GM23338 (cell line): ENCODE measurements around the gene MYADM. TPM values are rescaled to one million over a fixed set of nuclear protein-coding genes. Genes with fewer than 3 reads are reported as not detected.

Source experiments
- ATAC-seq: fragments of 200-7000 bp; cut with Tn5 transposase; 3 replicates; pipeline ENCODE4 v1.9.1; 2020
- DNase-seq: peaks from one replicate; pipeline ENCODE4 v3.0.0-alpha.2; 2015; ENCODE audit warnings: low spot score
- H2AFZ ChIP-seq: fragments of 200-600 bp; sonication (generic); 2 replicates; pipeline ENCODE4 v1.8.0; 2016; ENCODE audit warnings: antibody characterized with exemption, mild to moderate bottlenecking, moderate library complexity
- H3F3A ChIP-seq: fragments of 200-600 bp; sonication (generic); replicated peaks from 2 replicates; pipeline ENCODE4 v1.8.0; 2017; ENCODE audit warnings: antibody characterized with exemption, mixed run types, low read depth
- H3K27ac ChIP-seq: fragments of 200-600 bp; sonication (generic); 2 replicates; pipeline ENCODE4 v1.6.1; 2016; ENCODE audit warnings: low read depth
- H3K27me3 ChIP-seq: fragments of 200-600 bp; sonication (generic); 2 replicates; pipeline ENCODE4 v1.8.0; 2016; ENCODE audit warnings: mild to moderate bottlenecking, mixed run types, moderate library complexity; ENCODE audit not compliant: insufficient read depth
- H3K36me3 ChIP-seq: fragments of 200-600 bp; sonication (generic); 2 replicates; pipeline ENCODE4 v1.8.0; 2016; ENCODE audit warnings: mild to moderate bottlenecking; ENCODE audit not compliant: insufficient read depth
- H3K4me1 ChIP-seq: fragments of 200-600 bp; sonication (generic); 2 replicates; pipeline ENCODE4 v1.8.0; 2016; ENCODE audit warnings: mild to moderate bottlenecking, moderate library complexity; ENCODE audit not compliant: insufficient read depth
- H3K4me2 ChIP-seq: fragments of 200-600 bp; sonication (generic); 2 replicates; pipeline ENCODE4 v1.7.1; 2017; ENCODE audit warnings: mixed run types
- H3K4me3 ChIP-seq: fragments of 200-600 bp; sonication (generic); 2 replicates; pipeline ENCODE4 v1.6.1; 2016; ENCODE audit warnings: mixed run types
- H3K79me2 ChIP-seq: fragments of 200-600 bp; sonication (generic); replicated peaks from 2 replicates; pipeline ENCODE4 v1.8.0; 2017; ENCODE audit warnings: mild to moderate bottlenecking; ENCODE audit not compliant: insufficient read depth
- H3K9me2 ChIP-seq: fragments of 200-600 bp; sonication (generic); 2 replicates; pipeline ENCODE4 v1.8.0; 2017; ENCODE audit not compliant: insufficient read depth
- H4K20me1 ChIP-seq: fragments of 200-600 bp; sonication (generic); replicated peaks from 2 replicates; pipeline ENCODE4 v1.8.0; 2017; ENCODE audit warnings: mild to moderate bottlenecking; ENCODE audit not compliant: insufficient read depth
- H3K27ac Mint-ChIP-seq: 2 replicates; pipeline ENCODE4 v1.8.0; 2020; ENCODE audit warnings: inconsistent platforms, mild to moderate bottlenecking, moderate library complexity, mixed read lengths
- H3K27me3 Mint-ChIP-seq: 3 replicates; pipeline ENCODE4 v1.8.0; 2022; ENCODE audit warnings: low read depth, mild to moderate bottlenecking, moderate library complexity, mixed read lengths, inconsistent platforms; ENCODE audit not compliant: insufficient read depth, poor library complexity
- H3K36me3 Mint-ChIP-seq: 3 replicates; pipeline ENCODE4 v1.8.0; 2021; ENCODE audit warnings: low read depth, mild to moderate bottlenecking, inconsistent platforms, moderate library complexity, mixed read lengths
- H3K4me1 Mint-ChIP-seq: 3 replicates; pipeline ENCODE4 v1.8.0; 2020; ENCODE audit warnings: mild to moderate bottlenecking, inconsistent platforms, mixed read lengths
- H3K4me3 Mint-ChIP-seq: 3 replicates; pipeline ENCODE4 v1.8.0; 2021; ENCODE audit warnings: moderate library complexity, mild to moderate bottlenecking, inconsistent platforms, mixed read lengths
- H3K9me3 Mint-ChIP-seq: 3 replicates; pipeline ENCODE4 v1.8.0; 2020; ENCODE audit warnings: moderate library complexity, mild to moderate bottlenecking, inconsistent platforms, mixed read lengths
- CREB1 ChIP-seq: fragments of 250-450 bp; sonication (Bioruptor Pico); IDR thresholded peaks from 2 replicates; pipeline ENCODE4 v1.5.0; 2020; ENCODE audit warnings: low read depth, mild to moderate bottlenecking, moderate library complexity
- EZH2 ChIP-seq: fragments of 200-600 bp; sonication (generic); IDR thresholded peaks from one replicate; pipeline ENCODE4 v1.8.0; 2017; ENCODE audit warnings: antibody characterized with exemption, mild to moderate bottlenecking, low read depth; ENCODE audit not compliant: unreplicated experiment
- JUNB ChIP-seq: IDR thresholded peaks from one replicate; pipeline ENCODE4 v1.6.1; 2016; ENCODE audit warnings: antibody characterized with exemption; ENCODE audit not compliant: unreplicated experiment
- POLR2AphosphoS5 ChIP-seq: IDR thresholded peaks from 2 replicates; pipeline ENCODE4 v1.6.1; 2016; ENCODE audit warnings: antibody characterized with exemption, low read depth
- STAT1 ChIP-seq: IDR thresholded peaks from one replicate; pipeline ENCODE4 v1.6.1; 2016; ENCODE audit warnings: antibody characterized with exemption; ENCODE audit not compliant: unreplicated experiment
- ZNF114 ChIP-seq: fragments of 250-450 bp; sonication (Bioruptor Pico); IDR thresholded peaks from 2 replicates; pipeline ENCODE4 v1.5.0; 2020; ENCODE audit warnings: mild to moderate bottlenecking, moderate library complexity
- ZNF331 ChIP-seq: fragments of 250-450 bp; sonication (Bioruptor Pico); IDR thresholded peaks from 2 replicates; pipeline ENCODE4 v1.5.0; 2020; ENCODE audit warnings: low read depth, mild to moderate bottlenecking, moderate library complexity
- polyA plus RNA-seq: library from polyadenylated mRNA; unstranded; fragments of >200 nt; fragmentation: Nextera tagmentation; extraction: Ambion mirVana; gene quantifications from 2 replicates; pipeline ENCODE4 v1.2.1, GENCODE V29; 2016
- total RNA-seq: library from RNA; depleted of rRNA; stranded (reverse); fragments of >200 nt; shearing (Covaris generic); gene quantifications from 2 replicates; pipeline ENCODE4 v1.2.3, GENCODE V29; 2014
- TF ChIP-seq, protein P1 (sequence below): fragments of 250-450 bp; sonication (Bioruptor Pico); IDR thresholded peaks from 2 replicates; pipeline ENCODE4 v1.5.0; 2020; ENCODE audit warnings: mild to moderate bottlenecking, moderate library complexity
- TF ChIP-seq, protein P2 (sequence below): IDR thresholded peaks from 2 replicates; pipeline ENCODE4 v1.6.1; 2016; ENCODE audit warnings: antibody characterized with exemption
- TF ChIP-seq, protein P3 (sequence below), 2 experiments: fragments of 200-600 bp in 1 of 2; sonication (generic) in 1 of 2; conservative IDR thresholded peaks; 2 replicates each; pipeline versions ENCODE4 v1.5.1 to v1.6.1; 2016 to 2017; ENCODE audit warnings: antibody characterized with exemption in 2 of 2, low read depth in 2 of 2, mild to moderate bottlenecking in 2 of 2, moderate library complexity in 1 of 2

MYADM gene
- total and polyA plus RNA-seq, 2 experiments from 2014 or later = 49.9 to 57.1 TPM

DNA sequence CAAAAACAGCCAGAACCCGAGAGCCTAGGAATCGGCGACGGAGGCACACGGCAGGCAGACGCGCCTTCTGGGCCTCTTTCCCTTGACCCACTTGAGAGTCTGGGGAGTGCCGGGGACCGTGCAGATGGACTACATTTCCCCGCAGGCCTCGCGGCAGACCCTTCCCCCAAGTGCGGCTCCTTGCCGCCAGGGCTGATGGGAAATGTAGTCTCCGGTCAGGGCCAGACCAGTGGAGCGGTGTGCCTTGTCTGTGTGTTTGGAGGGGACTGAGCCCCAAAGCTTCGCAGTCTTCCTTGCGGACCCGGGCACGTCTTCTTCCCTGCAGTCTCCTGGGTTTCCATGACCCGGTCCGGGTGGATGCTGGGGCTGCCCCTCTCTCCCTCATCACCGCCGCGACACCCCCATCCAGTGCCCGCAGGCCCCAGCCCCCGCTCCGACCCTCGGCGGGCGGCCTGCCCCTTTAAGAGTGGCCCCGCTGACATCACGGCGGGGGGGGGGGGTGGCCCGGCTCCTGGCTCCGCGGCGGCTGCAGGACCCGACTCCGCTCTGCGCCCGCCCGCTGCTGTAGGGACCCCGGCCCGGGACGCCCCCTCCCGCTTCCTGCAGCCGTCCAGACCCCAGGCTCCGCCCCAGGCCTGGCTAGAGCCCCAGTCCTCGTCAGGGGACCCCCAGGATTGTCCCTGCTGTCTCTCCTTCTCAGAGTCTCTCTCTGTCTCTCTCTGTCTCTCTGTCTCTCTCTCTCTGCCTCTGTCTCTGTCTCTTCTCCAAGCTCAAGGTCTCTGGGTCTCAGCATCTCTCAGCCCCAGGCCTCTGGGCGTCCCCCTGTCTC, 40.6 kb downstream of the MYADM start:
- peaks cover 47% of the 10 kb centered on the region for H3K4me1 Mint-ChIP-seq

More for the DNA sequence above, 40.6 kb downstream of the MYADM start:
- Histone ChIP-seq H3K27ac (peak overlapping the region; percentile 69; the same call in 1 of the 2 replicates), H3K4me3 (peak overlapping the region; percentile 77), H3K9me2 (no peaks in the 10 kb centered on the region), H2AFZ (peak overlapping the region; percentile 88), H3K4me1 (peaks cover 12% of the 10 kb centered on the region; the same call in 1 of the 2 replicates), H3K27me3 (peaks cover 41% of the 10 kb centered on the region), H4K20me1 (no peaks in the 10 kb centered on the region; the same call in 1 of the 2 replicates), H3K4me2 (peak overlapping the region; percentile 95), H3K36me3 (peaks cover 4% of the 10 kb centered on the region; the same call in 1 of the 2 replicates), H3K79me2 (peaks cover 25% of the 10 kb centered on the region), H3F3A (peaks cover 21% of the 10 kb centered on the region; the same call in 1 of the 2 replicates)
- peaks cover 12% of the 10 kb centered on the region for H3K36me3 Mint-ChIP-seq
- TF ChIP-seq EZH2 (no peak), ZNF114 (no peak), POLR2AphosphoS5 (0 out of 2 replicates have a peak, but pooled peaks have one; percentile 48), JUNB (no peak), STAT1 (no peak), CREB1 (CRISPR knock-in tag) (no peak), ZNF331 (CRISPR knock-in tag) (no peak)
- TF ChIP-seq, protein P1, sequence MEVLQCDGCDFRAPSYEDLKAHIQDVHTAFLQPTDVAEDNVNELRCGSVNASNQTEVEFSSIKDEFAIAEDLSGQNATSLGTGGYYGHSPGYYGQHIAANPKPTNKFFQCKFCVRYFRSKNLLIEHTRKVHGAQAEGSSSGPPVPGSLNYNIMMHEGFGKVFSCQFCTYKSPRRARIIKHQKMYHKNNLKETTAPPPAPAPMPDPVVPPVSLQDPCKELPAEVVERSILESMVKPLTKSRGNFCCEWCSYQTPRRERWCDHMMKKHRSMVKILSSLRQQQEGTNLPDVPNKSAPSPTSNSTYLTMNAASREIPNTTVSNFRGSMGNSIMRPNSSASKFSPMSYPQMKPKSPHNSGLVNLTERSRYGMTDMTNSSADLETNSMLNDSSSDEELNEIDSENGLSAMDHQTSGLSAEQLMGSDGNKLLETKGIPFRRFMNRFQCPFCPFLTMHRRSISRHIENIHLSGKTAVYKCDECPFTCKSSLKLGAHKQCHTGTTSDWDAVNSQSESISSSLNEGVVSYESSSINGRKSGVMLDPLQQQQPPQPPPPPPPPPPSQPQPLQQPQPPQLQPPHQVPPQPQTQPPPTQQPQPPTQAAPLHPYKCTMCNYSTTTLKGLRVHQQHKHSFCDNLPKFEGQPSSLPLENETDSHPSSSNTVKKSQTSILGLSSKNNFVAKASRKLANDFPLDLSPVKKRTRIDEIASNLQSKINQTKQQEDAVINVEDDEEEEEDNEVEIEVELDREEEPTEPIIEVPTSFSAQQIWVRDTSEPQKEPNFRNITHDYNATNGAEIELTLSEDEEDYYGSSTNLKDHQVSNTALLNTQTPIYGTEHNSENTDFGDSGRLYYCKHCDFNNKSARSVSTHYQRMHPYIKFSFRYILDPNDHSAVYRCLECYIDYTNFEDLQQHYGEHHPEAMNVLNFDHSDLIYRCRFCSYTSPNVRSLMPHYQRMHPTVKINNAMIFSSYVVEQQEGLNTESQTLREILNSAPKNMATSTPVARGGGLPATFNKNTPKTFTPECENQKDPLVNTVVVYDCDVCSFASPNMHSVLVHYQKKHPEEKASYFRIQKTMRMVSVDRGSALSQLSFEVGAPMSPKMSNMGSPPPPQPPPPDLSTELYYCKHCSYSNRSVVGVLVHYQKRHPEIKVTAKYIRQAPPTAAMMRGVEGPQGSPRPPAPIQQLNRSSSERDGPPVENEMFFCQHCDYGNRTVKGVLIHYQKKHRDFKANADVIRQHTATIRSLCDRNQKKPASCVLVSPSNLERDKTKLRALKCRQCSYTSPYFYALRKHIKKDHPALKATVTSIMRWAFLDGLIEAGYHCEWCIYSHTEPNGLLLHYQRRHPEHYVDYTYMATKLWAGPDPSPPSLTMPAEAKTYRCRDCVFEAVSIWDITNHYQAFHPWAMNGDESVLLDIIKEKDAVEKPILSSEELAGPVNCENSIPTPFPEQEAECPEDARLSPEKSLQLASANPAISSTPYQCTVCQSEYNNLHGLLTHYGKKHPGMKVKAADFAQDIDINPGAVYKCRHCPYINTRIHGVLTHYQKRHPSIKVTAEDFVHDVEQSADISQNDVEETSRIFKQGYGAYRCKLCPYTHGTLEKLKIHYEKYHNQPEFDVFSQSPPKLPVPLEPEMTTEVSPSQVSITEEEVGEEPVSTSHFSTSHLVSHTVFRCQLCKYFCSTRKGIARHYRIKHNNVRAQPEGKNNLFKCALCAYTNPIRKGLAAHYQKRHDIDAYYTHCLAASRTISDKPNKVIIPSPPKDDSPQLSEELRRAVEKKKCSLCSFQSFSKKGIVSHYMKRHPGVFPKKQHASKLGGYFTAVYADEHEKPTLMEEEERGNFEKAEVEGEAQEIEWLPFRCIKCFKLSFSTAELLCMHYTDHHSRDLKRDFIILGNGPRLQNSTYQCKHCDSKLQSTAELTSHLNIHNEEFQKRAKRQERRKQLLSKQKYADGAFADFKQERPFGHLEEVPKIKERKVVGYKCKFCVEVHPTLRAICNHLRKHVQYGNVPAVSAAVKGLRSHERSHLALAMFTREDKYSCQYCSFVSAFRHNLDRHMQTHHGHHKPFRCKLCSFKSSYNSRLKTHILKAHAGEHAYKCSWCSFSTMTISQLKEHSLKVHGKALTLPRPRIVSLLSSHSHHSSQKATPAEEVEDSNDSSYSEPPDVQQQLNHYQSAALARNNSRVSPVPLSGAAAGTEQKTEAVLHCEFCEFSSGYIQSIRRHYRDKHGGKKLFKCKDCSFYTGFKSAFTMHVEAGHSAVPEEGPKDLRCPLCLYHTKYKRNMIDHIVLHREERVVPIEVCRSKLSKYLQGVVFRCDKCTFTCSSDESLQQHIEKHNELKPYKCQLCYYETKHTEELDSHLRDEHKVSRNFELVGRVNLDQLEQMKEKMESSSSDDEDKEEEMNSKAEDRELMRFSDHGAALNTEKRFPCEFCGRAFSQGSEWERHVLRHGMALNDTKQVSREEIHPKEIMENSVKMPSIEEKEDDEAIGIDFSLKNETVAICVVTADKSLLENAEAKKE (CRISPR knock-in tag) = no peak
- TF ChIP-seq, protein P2, sequence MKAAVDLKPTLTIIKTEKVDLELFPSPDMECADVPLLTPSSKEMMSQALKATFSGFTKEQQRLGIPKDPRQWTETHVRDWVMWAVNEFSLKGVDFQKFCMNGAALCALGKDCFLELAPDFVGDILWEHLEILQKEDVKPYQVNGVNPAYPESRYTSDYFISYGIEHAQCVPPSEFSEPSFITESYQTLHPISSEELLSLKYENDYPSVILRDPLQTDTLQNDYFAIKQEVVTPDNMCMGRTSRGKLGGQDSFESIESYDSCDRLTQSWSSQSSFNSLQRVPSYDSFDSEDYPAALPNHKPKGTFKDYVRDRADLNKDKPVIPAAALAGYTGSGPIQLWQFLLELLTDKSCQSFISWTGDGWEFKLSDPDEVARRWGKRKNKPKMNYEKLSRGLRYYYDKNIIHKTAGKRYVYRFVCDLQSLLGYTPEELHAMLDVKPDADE = peak; percentile 97
- TF ChIP-seq, protein P3, sequence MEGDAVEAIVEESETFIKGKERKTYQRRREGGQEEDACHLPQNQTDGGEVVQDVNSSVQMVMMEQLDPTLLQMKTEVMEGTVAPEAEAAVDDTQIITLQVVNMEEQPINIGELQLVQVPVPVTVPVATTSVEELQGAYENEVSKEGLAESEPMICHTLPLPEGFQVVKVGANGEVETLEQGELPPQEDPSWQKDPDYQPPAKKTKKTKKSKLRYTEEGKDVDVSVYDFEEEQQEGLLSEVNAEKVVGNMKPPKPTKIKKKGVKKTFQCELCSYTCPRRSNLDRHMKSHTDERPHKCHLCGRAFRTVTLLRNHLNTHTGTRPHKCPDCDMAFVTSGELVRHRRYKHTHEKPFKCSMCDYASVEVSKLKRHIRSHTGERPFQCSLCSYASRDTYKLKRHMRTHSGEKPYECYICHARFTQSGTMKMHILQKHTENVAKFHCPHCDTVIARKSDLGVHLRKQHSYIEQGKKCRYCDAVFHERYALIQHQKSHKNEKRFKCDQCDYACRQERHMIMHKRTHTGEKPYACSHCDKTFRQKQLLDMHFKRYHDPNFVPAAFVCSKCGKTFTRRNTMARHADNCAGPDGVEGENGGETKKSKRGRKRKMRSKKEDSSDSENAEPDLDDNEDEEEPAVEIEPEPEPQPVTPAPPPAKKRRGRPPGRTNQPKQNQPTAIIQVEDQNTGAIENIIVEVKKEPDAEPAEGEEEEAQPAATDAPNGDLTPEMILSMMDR (conservative IDR thresholded peaks at IDR 0.05; ENCODE audit: low read depth in 2 of 2) = no peak
- DNase-seq (peak; percentile 95), ATAC-seq (peak; percentile 76)
- peak overlapping the region; percentile 87 for H3K4me3 Mint-ChIP-seq
- H3K27me3 Mint-ChIP-seq = peaks cover 57% of the 10 kb centered on the region
- H3K27ac Mint-ChIP-seq = peak overlapping the region; percentile 28; the same call in 1 of the 2 replicates
- H3K9me3 Mint-ChIP-seq = peaks cover 6% of the 10 kb centered on the region; the same call in 2 of the 3 replicates
